Peyer's patch (tissue), 4 donors: ENCODE results near the gene SUPT3H. TPM values are rescaled to one million over a fixed set of nuclear protein-coding genes. Genes with fewer than 3 reads are reported as not detected.

ENCODE experiments used
- DNase-seq, 3 donors: peaks; one replicate each; pipeline ENCODE4 v3.0.0-alpha.2; 2017 to 2019
- H3K27ac ChIP-seq, 4 donors: fragments of 200-600 bp; sonication (generic); one replicate each; pipeline ENCODE4 v1.5.1; 2016 to 2019
- H3K27me3 ChIP-seq, 2 donors: fragments of 200-600 bp; sonication (generic); one replicate each; pipeline ENCODE4 v1.5.1; 2019
- H3K36me3 ChIP-seq, 3 donors: fragments of 200-600 bp; sonication (generic); one replicate each; pipeline ENCODE4 v1.5.1; 2016 to 2019
- H3K4me1 ChIP-seq, 4 donors: fragments of 200-600 bp; sonication (generic); one replicate each; pipeline ENCODE4 v1.5.1; 2016 to 2019
- H3K4me3 ChIP-seq, 4 donors: fragments of 200-600 bp; sonication (generic); 1 replicate in 3 of 4; 2 replicates in 1 of 4; pipeline ENCODE4 v1.5.1; 2016 to 2019; ENCODE audit warnings: mild to moderate bottlenecking in 1 of 4
- H3K9me3 ChIP-seq, 4 donors: fragments of 200-600 bp; sonication (generic); one replicate each; pipeline ENCODE4 v1.5.1; 2016 to 2019; ENCODE audit warnings: mild to moderate bottlenecking in 1 of 4
- CTCF ChIP-seq, 6 experiments: fragments of 450-650 bp in 4 of 6; fragments of 200-600 bp in 2 of 6; sonication (generic) in 1 of 6; IDR thresholded peaks; one replicate each; pipeline ENCODE4 v1.5.1; 2017 to 2019; ENCODE audit warnings: antibody characterized with exemption in 6 of 6, mild to moderate bottlenecking in 3 of 6, moderate library complexity in 1 of 6
- POLR2A ChIP-seq, 2 donors: fragments of 450-650 bp; IDR thresholded peaks; one replicate each; pipeline ENCODE4 v1.5.1; 2017; ENCODE audit warnings: antibody characterized with exemption in 2 of 2, mild to moderate bottlenecking in 2 of 2, moderate library complexity in 2 of 2
- total RNA-seq, 4 donors: library from RNA; depleted of rRNA; stranded (reverse); fragments of >200 nt; gene quantifications; one replicate each; pipeline ENCODE4 v1.1.0, GENCODE V29; 2016

Gene SUPT3H
- total RNA-seq, 4 donors from 2014 or later = 2.0 to 17.3 (median 2.7) TPM

DNA sequence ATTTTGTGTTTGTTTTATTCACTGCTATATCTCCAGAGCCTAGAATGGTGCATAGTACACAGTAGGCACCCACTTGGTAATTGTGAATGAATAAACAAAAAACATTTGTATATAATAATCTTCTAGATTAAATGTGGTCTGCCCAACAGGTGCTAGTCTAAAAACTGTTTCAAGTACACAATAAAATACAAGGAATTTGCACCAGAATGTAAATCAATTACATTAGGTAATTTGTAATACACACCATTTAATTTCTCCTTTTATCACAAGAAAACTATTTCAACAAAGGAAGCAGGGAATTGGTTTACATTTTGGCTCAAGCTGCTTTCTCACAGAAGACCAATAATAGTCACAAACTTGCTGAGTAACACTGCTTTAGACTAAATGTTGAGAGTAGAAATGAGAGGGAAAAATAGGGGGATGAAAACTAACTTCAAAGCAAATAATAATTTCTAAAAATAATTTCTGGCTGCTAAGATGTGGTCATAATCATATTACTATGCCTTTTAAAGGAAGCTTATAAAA lies 27.5 kb downstream of the SUPT3H start:
- no peaks in the 10 kb centered on the region for H3K27me3 ChIP-seq
- no peaks in the 10 kb centered on the region for H3K4me1 ChIP-seq
- no peak for DNase-seq

GRCh38 chr6:45344900-45345299 lies 32.8 kb downstream of the SUPT3H start:
- H3K4me3 ChIP-seq = no peak overlapping the region
- H3K4me1 ChIP-seq = no peaks in the 10 kb centered on the region
- no peaks in the 10 kb centered on the region for H3K9me3 ChIP-seq
- TF ChIP-seq POLR2A (IDR thresholded peaks at IDR 0.05) = no peak
- TF ChIP-seq CTCF (IDR thresholded peaks at IDR 0.05) = no peak
- H3K27ac ChIP-seq = no peak overlapping the region
- DNase-seq = no peak
- H3K36me3 ChIP-seq = no peaks in the 10 kb centered on the region
- no peaks in the 10 kb centered on the region for H3K27me3 ChIP-seq

More for the DNA sequence above, 27.5 kb downstream of the SUPT3H start:
- Histone ChIP-seq H3K9me3 (no peaks in the 10 kb centered on the region), H3K4me3 (no peak overlapping the region), H3K27ac (no peak overlapping the region), H3K36me3 (no peaks in the 10 kb centered on the region)
- TF ChIP-seq POLR2A (IDR thresholded peaks at IDR 0.05) (no peak), CTCF (IDR thresholded peaks at IDR 0.05) (no peak)

DNA sequence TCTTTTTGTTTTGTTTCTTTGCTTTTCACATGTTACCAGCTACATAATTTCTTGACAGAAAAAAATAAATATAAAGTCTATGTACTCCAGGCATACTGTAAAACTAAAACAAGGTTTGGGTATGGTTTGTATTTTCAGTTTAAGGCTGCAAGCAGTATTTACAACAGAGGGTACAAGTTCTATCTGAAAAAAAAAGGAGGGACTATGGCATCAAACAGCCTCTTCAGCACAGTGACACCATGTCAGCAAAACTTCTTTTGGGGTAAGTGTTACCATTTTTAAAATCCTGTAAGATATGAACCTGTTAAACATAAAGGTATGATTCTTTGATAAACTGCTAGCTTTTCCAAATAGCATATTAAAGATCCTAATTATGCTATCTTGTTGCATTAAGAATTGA lies 49.2 kb downstream of the SUPT3H start:
- no peaks in the 10 kb centered on the region for H3K9me3 ChIP-seq
- no peak for DNase-seq
- no peaks in the 10 kb centered on the region for H3K4me1 ChIP-seq
- no peaks in the 10 kb centered on the region for H3K36me3 ChIP-seq
- H3K27me3 ChIP-seq = no peaks in the 10 kb centered on the region
- H3K27ac ChIP-seq = no peak overlapping the region
- TF ChIP-seq POLR2A (IDR thresholded peaks at IDR 0.05) = no peak
- no peak for TF ChIP-seq CTCF (IDR thresholded peaks at IDR 0.05)
- H3K4me3 ChIP-seq = no peak overlapping the region

DNA sequence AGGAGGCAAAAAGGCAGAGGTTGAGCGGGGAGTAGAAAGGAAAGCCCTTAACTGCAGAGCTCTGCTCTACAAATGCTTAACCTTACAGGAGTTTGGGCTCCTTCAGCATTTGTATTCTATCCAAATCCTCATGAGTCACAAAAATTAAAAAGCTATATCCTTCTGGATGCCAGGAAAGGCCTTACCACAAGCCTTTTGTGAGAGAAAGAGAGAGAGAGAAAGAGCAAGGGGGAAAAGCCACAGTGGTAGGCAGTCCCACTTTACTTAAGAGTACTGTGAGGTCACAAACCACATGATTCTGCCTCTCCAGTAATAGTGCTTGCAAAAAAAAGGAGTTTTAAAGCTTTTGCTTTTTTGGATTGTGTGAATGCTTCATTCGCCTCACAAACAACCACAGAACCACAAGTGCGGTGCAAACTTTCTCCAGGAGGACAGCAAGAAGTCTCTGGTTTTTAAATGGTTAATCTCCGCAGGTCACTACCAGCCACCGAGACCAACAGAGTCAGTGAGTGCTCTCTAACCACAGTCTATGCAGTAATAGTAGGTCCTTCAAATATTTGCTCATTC lies 49.7 kb downstream of the SUPT3H start, which contains the start of gene RUNX2:
TSS of gene RUNX2 (plus strand) at position 375 of the 567 bp plus-strand sequence. CDS start 397 bp downstream, outside the sequence.
- no peak for DNase-seq
- H3K27me3 ChIP-seq = no peaks in the 10 kb centered on the region
- TF ChIP-seq POLR2A (IDR thresholded peaks at IDR 0.05) (no peak), CTCF (IDR thresholded peaks at IDR 0.05) (no peak)
- H3K9me3 ChIP-seq = no peaks in the 10 kb centered on the region
- no peak within 1 kb of the TSS for H3K27ac ChIP-seq
- no peaks in the 10 kb centered on the region for H3K4me1 ChIP-seq
- H3K4me3 ChIP-seq = no peak within 1 kb of the TSS
- no peaks in the 10 kb centered on the region for H3K36me3 ChIP-seq

- no peaks in the 10 kb centered on the region for H3K36me3 ChIP-seq
These were observed 50.9 kb downstream of the SUPT3H start for GRCh38 chr6:45326698-45327417.

More at GRCh38 chr6:45326698-45327417, 50.9 kb downstream of the SUPT3H start:
- Histone ChIP-seq H3K27ac (no peak overlapping the region), H3K9me3 (no peaks in the 10 kb centered on the region), H3K4me1 (no peaks in the 10 kb centered on the region), H3K4me3 (no peak overlapping the region), H3K27me3 (no peaks in the 10 kb centered on the region)
- DNase-seq = no peak
- TF ChIP-seq POLR2A (IDR thresholded peaks at IDR 0.05) (no peak), CTCF (IDR thresholded peaks at IDR 0.05) (no peak)
